WERI-Rb-1 (cell line): Measurements from ENCODE around the gene TUBA4B.

Experiments used
- DNase-seq: peaks from one replicate; pipeline ENCODE4 v3.0.0-alpha.2; 2020
- H3K27ac ChIP-seq: fragments of 250-450 bp; sonication (Bioruptor Pico); 2 replicates; pipeline ENCODE4 v1.5.1; 2020; ENCODE audit warnings: mild to moderate bottlenecking, moderate library complexity
- H3K27me3 ChIP-seq: fragments of 250-450 bp; sonication (Bioruptor Pico); 2 replicates; pipeline ENCODE4 v1.5.1; 2021; ENCODE audit warnings: mild to moderate bottlenecking, low read depth, moderate library complexity; ENCODE audit not compliant: insufficient read depth, severe bottlenecking
- H3K36me3 ChIP-seq: fragments of 250-450 bp; sonication (Bioruptor Pico); 2 replicates; pipeline ENCODE4 v1.5.1; 2020; ENCODE audit warnings: mild to moderate bottlenecking, moderate library complexity
- H3K4me3 ChIP-seq: 2 replicates; pipeline ENCODE4 v1.5.1; 2011; ENCODE audit warnings: low read depth, mild to moderate bottlenecking, control low read depth, low read length
- H3K9me3 ChIP-seq: fragments of 250-450 bp; sonication (Bioruptor Pico); 2 replicates; pipeline ENCODE4 v1.5.1; 2021; ENCODE audit warnings: mild to moderate bottlenecking, moderate library complexity; ENCODE audit not compliant: severe bottlenecking
- CTCF ChIP-seq: IDR thresholded peaks from 2 replicates; pipeline ENCODE4 v1.5.1; 2011; ENCODE audit warnings: low read depth, mild to moderate bottlenecking, control low read depth, inconsistent platforms, low read length

The TUBA4B gene

GRCh38 chr2:219292616-219293015, 39.6 kb downstream of the TUBA4B start:
- Histone ChIP-seq H3K36me3 (peaks cover 23% of the 10 kb centered on the region), H3K27me3 (no peaks in the 10 kb centered on the region)
- TF ChIP-seq CTCF = no peak

GRCh38 chr2:219293736-219294231, 40.7 kb downstream of the TUBA4B start:
- Histone ChIP-seq H3K4me3 (no peak overlapping the region), H3K27me3 (no peaks in the 10 kb centered on the region), H3K27ac (no peak overlapping the region), H3K9me3 (no peaks in the 10 kb centered on the region), H3K36me3 (peaks cover 23% of the 10 kb centered on the region)
- no peak for TF ChIP-seq CTCF
- DNase-seq = no peak

More at GRCh38 chr2:219292616-219293015, 39.6 kb downstream of the TUBA4B start:
- DNase-seq = no peak
- Histone ChIP-seq H3K4me3 (no peak overlapping the region), H3K9me3 (no peaks in the 10 kb centered on the region), H3K27ac (no peak overlapping the region)

- H3K9me3 ChIP-seq = no peaks in the 10 kb centered on the region
- H3K27ac ChIP-seq = peak overlapping the region; percentile 83
- H3K4me3 ChIP-seq = peak overlapping the region; percentile 42
- DNase-seq = peak; percentile 82
- H3K36me3 ChIP-seq = peaks cover 17% of the 10 kb centered on the region
- peak; percentile 97 for TF ChIP-seq CTCF
- H3K27me3 ChIP-seq = no peaks in the 10 kb centered on the region
Observed at GRCh38 chr2:219294356-219295351, 41.6 kb downstream of the TUBA4B start.

GRCh38 chr2:219296142-219296541, 43.1 kb downstream of the TUBA4B start:
- no peak overlapping the region for H3K4me3 ChIP-seq
- H3K27me3 ChIP-seq = no peaks in the 10 kb centered on the region
- H3K9me3 ChIP-seq = no peaks in the 10 kb centered on the region
- peaks cover 17% of the 10 kb centered on the region for H3K36me3 ChIP-seq
- no peak overlapping the region for H3K27ac ChIP-seq
- TF ChIP-seq CTCF = no peak
- DNase-seq = no peak

- Histone ChIP-seq H3K27ac (no peak overlapping the region), H3K27me3 (no peaks in the 10 kb centered on the region), H3K36me3 (peaks cover 17% of the 10 kb centered on the region), H3K4me3 (no peak overlapping the region), H3K9me3 (no peaks in the 10 kb centered on the region)
- no peak for DNase-seq
- TF ChIP-seq CTCF = no peak
Observed at GRCh38 chr2:219296631-219297391, 43.8 kb downstream of the TUBA4B start.
